Esophagus muscularis mucosa (tissue), 4 donors: ENCODE measurements around the gene HTRA1. TPM values are rescaled to one million over a fixed set of nuclear protein-coding genes. Genes with fewer than 3 reads are reported as not detected.

Source experiments
- DNase-seq: peaks from one replicate; pipeline ENCODE4 v3.0.0-alpha.2; 2017; ENCODE audit errors: extremely low spot score
- H3K27ac ChIP-seq, 4 donors: fragments of 200-600 bp; sonication (generic); replicated peaks in 1 of 4; 1 replicate in 3 of 4; 2 replicates in 1 of 4; pipeline ENCODE4 v1.5.1; 2016 to 2019; ENCODE audit warnings: mild to moderate bottlenecking in 1 of 4
- H3K27me3 ChIP-seq, 4 donors: fragments of 200-600 bp; sonication (generic); one replicate each; pipeline versions ENCODE4 v1.5.1 to v1.6.0; 2016 to 2019
- H3K36me3 ChIP-seq, 4 donors: fragments of 200-600 bp; sonication (generic); one replicate each; pipeline ENCODE4 v1.5.1; 2016 to 2019
- H3K4me1 ChIP-seq, 4 donors: fragments of 200-600 bp; sonication (generic); one replicate each; pipeline ENCODE4 v1.5.1; 2016 to 2019
- H3K4me3 ChIP-seq, 4 donors: fragments of 200-600 bp; sonication (generic); 1 replicate in 2 of 4; 2 replicates in 2 of 4; pipeline ENCODE4 v1.5.1; 2016 to 2019; ENCODE audit warnings: mild to moderate bottlenecking in 4 of 4, moderate library complexity in 1 of 4
- H3K9me3 ChIP-seq, 4 donors: fragments of 200-600 bp; sonication (generic); 1 replicate in 3 of 4; 2 replicates in 1 of 4; pipeline ENCODE4 v1.5.1; 2016 to 2019
- EP300 ChIP-seq: sonication (generic); formaldehyde crosslinking; IDR thresholded peaks from one replicate; pipeline ENCODE4 v1.6.1; 2017; ENCODE audit warnings: antibody characterized with exemption
- POLR2A ChIP-seq: fragments of 450-650 bp; IDR thresholded peaks from one replicate; pipeline ENCODE4 v1.6.1; 2017; ENCODE audit warnings: antibody characterized with exemption, moderate library complexity, mild to moderate bottlenecking, low read depth
- POLR2AphosphoS5 ChIP-seq, 2 donors: sonication (generic); formaldehyde crosslinking; IDR thresholded peaks; one replicate each; pipeline ENCODE4 v1.6.1; 2017; ENCODE audit warnings: antibody characterized with exemption in 2 of 2
- WGBS: methylation state at CpG from one replicate; pipeline ENCODE4 v1.1.5; 2018; 5-methylcytosine and 5-hydroxymethylcytosine counted together
- intact Hi-C: fragments of 100-400 bp; cut with DNase I; formaldehyde crosslinking; loops from one replicate; pipeline ENCODE4 v1.15.1; 2023
- total RNA-seq, 4 donors: library from RNA; depleted of rRNA; stranded (reverse); fragments of >200 nt; gene quantifications; one replicate each; pipeline versions ENCODE4 v1.1.0 to v1.2.1, GENCODE V29; 2016
- TF ChIP-seq, protein P1 (sequence below), 3 experiments: fragments of 200-600 bp in 2 of 3; fragments of 450-650 bp in 1 of 3; sonication (generic) in 2 of 3; IDR thresholded peaks; one replicate each; pipeline ENCODE4 v1.5.1; 2017 to 2019; ENCODE audit warnings: antibody characterized with exemption in 3 of 3, mild to moderate bottlenecking in 2 of 3, moderate library complexity in 1 of 3

HTRA1 gene
- total RNA-seq, 4 donors from 2014 or later, result 101 to 146 (median 109) TPM

DNA sequence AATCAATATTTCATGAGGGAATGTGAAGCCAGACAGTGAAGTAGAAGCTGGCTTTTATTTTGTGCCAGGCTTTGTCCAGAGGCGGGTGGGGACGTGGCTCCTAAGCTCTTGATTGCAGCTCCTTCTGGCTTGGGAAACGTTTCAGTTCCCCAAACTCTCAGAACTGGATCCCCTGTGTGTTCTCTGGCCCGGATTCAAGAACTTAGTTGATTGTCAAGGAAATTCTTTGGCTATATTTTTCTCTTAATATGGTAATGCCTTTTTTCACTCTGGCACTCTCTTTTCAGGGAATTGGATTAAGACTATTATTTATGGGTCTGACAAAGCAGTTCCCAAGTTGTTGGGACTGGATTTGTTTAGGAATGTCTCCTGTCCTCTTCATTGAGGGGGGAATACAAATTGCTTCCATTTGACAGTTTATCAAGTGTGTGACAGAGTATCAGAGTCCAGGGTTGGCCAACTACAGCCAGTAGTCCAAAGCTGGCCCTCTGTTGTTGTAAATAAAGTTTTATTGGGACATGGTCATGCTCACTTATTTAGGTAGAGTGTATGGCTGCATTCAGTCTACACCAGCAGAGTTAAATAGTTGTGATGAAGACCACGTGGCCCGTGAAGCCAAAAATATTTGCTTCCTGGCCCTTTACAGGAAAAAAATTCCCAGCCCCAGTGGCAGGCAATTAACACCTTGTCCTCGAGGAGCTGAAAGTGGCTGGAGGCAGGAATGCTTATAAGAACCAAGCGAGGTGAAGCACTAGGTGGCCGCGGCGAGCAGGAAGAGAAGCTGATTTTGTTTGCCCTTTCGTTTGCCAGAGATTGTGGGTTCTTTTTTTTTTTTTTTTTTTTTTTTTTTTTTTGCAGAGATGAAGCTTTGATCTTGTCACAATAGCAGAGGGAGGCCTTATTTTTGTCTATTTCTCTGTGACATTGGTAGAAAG, 34.3 kb downstream of the HTRA1 start:
- WGBS, result 51% methylated on average over 12 of the region's 12 CpGs
- H3K27ac ChIP-seq, result peak overlapping the region; percentile 58 to 77 (median 68)
- peaks cover 30 to 88% (median 83%) of the 10 kb centered on the region in 4 donors for H3K4me1 ChIP-seq
- no peaks in the 10 kb centered on the region for H3K27me3 ChIP-seq
- peaks cover 0 to 28% (median 8%) of the 10 kb centered on the region in 4 donors for H3K36me3 ChIP-seq
- no peak for TF ChIP-seq POLR2AphosphoS5 (IDR thresholded peaks at IDR 0.05)
- TF ChIP-seq, protein P1, sequence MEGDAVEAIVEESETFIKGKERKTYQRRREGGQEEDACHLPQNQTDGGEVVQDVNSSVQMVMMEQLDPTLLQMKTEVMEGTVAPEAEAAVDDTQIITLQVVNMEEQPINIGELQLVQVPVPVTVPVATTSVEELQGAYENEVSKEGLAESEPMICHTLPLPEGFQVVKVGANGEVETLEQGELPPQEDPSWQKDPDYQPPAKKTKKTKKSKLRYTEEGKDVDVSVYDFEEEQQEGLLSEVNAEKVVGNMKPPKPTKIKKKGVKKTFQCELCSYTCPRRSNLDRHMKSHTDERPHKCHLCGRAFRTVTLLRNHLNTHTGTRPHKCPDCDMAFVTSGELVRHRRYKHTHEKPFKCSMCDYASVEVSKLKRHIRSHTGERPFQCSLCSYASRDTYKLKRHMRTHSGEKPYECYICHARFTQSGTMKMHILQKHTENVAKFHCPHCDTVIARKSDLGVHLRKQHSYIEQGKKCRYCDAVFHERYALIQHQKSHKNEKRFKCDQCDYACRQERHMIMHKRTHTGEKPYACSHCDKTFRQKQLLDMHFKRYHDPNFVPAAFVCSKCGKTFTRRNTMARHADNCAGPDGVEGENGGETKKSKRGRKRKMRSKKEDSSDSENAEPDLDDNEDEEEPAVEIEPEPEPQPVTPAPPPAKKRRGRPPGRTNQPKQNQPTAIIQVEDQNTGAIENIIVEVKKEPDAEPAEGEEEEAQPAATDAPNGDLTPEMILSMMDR (IDR thresholded peaks at IDR 0.05), result no peak
- TF ChIP-seq EP300, result no peak
- no peak for TF ChIP-seq POLR2A
- intact Hi-C loops, result no loop called here
- no peak overlapping the region for H3K4me3 ChIP-seq
- no peak for DNase-seq
- H3K9me3 ChIP-seq, result no peaks in the 10 kb centered on the region

DNA sequence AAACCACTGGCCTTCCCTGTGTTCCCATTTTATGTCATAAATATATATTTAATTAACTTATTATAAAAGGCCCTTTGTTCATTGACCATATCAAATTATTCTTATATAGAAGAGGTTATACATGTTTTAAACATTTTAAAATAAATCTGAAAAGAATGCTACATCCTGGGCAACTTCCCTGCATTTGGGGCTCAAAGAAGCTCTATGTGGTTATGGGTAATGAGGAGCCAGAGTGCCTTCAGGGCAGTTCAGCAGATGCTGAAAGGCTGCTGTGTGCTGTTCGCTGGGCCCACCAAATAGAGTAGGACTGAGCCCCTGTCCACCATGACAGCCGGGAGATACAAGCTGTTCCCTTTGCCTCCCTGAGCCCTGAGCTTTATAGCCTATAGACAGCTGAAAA, 35.9 kb downstream of the HTRA1 start:
- Histone ChIP-seq H3K27me3 (no peaks in the 10 kb centered on the region), H3K36me3 (peaks cover 0 to 19% (median 4%) of the 10 kb centered on the region in 4 donors), H3K4me1 (peaks cover 30 to 77% (median 69%) of the 10 kb centered on the region in 4 donors), H3K27ac (no peak overlapping the region), H3K4me3 (no peak overlapping the region), H3K9me3 (no peaks in the 10 kb centered on the region)
- WGBS, result 92% methylated on average over 2 of the region's 2 CpGs
- TF ChIP-seq POLR2AphosphoS5 (IDR thresholded peaks at IDR 0.05) (no peak), POLR2A (no peak)
- DNase-seq, result no peak
- intact Hi-C loops, result no loop called here

- no peaks in the 10 kb centered on the region for H3K9me3 ChIP-seq
- H3K27ac ChIP-seq, result peak overlapping the region; percentile 37 to 72 (median 64)
- peaks cover 0 to 10% (median 0%) of the 10 kb centered on the region in 4 donors for H3K36me3 ChIP-seq
- H3K27me3 ChIP-seq, result no peaks in the 10 kb centered on the region
- no peak for DNase-seq
- TF ChIP-seq EP300 (no peak), POLR2AphosphoS5 (IDR thresholded peaks at IDR 0.05) (peak in 1 of 2 donors; percentile 39)
- 96% methylated on average over 3 of the region's 5 CpGs for WGBS
- H3K4me1 ChIP-seq, result peaks cover 26 to 64% (median 57%) of the 10 kb centered on the region in 4 donors
- intact Hi-C loops, result no loop called here
- H3K4me3 ChIP-seq, result no peak overlapping the region
Observed at GRCh38 chr10:122498521-122498920, 37.2 kb downstream of the HTRA1 start.

GRCh38 chr10:122499012-122499411, 37.7 kb downstream of the HTRA1 start:
- intact Hi-C loops, result no loop called here
- WGBS, result 68% methylated on average over 8 of the region's 8 CpGs
- peaks cover 0 to 9% (median 0%) of the 10 kb centered on the region in 4 donors for H3K36me3 ChIP-seq
- peaks cover 26 to 62% (median 54%) of the 10 kb centered on the region in 4 donors for H3K4me1 ChIP-seq
- H3K27ac ChIP-seq, result peak overlapping the region; percentile 37 to 72 (median 64)
- no peak for DNase-seq
- H3K27me3 ChIP-seq, result no peaks in the 10 kb centered on the region
- TF ChIP-seq EP300, result no peak
- no peak for TF ChIP-seq POLR2AphosphoS5 (IDR thresholded peaks at IDR 0.05)
- TF ChIP-seq, protein P1 (IDR thresholded peaks at IDR 0.05), result no peak
- no peak for TF ChIP-seq POLR2A
- no peak overlapping the region for H3K4me3 ChIP-seq
- H3K9me3 ChIP-seq, result no peaks in the 10 kb centered on the region

GRCh38 chr10:122499491-122499941, 38.2 kb downstream of the HTRA1 start:
- WGBS, result 41% methylated on average over 5 of the region's 5 CpGs
- H3K9me3 ChIP-seq, result no peaks in the 10 kb centered on the region
- intact Hi-C loops, result no loop called here
- peaks cover 0 to 4% (median 0%) of the 10 kb centered on the region in 4 donors for H3K36me3 ChIP-seq
- no peak overlapping the region for H3K4me3 ChIP-seq
- no peak for DNase-seq
- H3K27me3 ChIP-seq, result no peaks in the 10 kb centered on the region
- no peak for TF ChIP-seq EP300
- TF ChIP-seq, protein P1 (IDR thresholded peaks at IDR 0.05), result no peak
- no peak for TF ChIP-seq POLR2A
- peak in 1 of 2 donors; percentile 58 for TF ChIP-seq POLR2AphosphoS5 (IDR thresholded peaks at IDR 0.05)
- H3K4me1 ChIP-seq, result peaks cover 30 to 62% (median 54%) of the 10 kb centered on the region in 4 donors
- peak overlapping the region; percentile 37 to 72 (median 64) for H3K27ac ChIP-seq
